CD4-positive, alpha-beta T cell treated with Interleukin-15 for 1 hour (primary cell): Measurements from ENCODE around the gene GDI1.
A peak's percentile ranks its signal among the peaks of the same experiment; 100 is the strongest.
"Not testable (repeated sequence)": the region's sequence is repeated elsewhere in the genome, so short reads cannot be mapped to it uniquely, and the experiment has no call there.

Experiments used
- DNase-seq: peaks from one replicate; pipeline ENCODE4 v3.0.0-alpha.2; 2020

GDI1 gene

GRCh38 chrX:154436983-154437752 lies at the start of gene GDI1:
Gene GDI1, plus strand, starts transcription at chrX:154437154. Its CDS starts 101 bp downstream, at chrX:154437255.
- peak; percentile 57 for DNase-seq

GRCh38 chrX:154388094-154388493 lies 48.9 kb upstream of the GDI1 start:
- DNase-seq = not testable (repeated sequence)

- not testable (repeated sequence) for DNase-seq
Observed at GRCh38 chrX:154388649-154389048, 48.3 kb upstream of the GDI1 start.

- DNase-seq = peak; percentile 43
Observed at GRCh38 chrX:154389812-154390747, 46.9 kb upstream of the GDI1 start.

- not testable (repeated sequence) for DNase-seq
Observed at GRCh38 chrX:154396363-154396762, 40.6 kb upstream of the GDI1 start.

GRCh38 chrX:154396973-154397887 lies 39.7 kb upstream of the GDI1 start:
- peak; percentile 74 for DNase-seq

GRCh38 chrX:154397888-154398667 lies 38.9 kb upstream of the GDI1 start, which contains the start of gene RPL10:
Gene RPL10, plus strand, starts transcription at chrX:154398377. Its CDS starts 143 bp downstream, at chrX:154398520.
- peak; percentile 97 for DNase-seq

GRCh38 chrX:154398668-154399526 lies 38.1 kb upstream of the GDI1 start:
- DNase-seq = peak; percentile 86

- no peak for DNase-seq
Observed at GRCh38 chrX:154399527-154400368, 37.2 kb upstream of the GDI1 start.

GRCh38 chrX:154400369-154400817 lies 36.6 kb upstream of the GDI1 start:
- not testable (repeated sequence) for DNase-seq

GRCh38 chrX:154401045-154401799 lies 35.7 kb upstream of the GDI1 start:
- no peak for DNase-seq

- no peak for DNase-seq
Observed at GRCh38 chrX:154401918-154402621, 34.9 kb upstream of the GDI1 start.

GRCh38 chrX:154402622-154403127 lies 34.3 kb upstream of the GDI1 start:
- DNase-seq = no peak

- DNase-seq = no peak
Observed at GRCh38 chrX:154403192-154403591, 33.8 kb upstream of the GDI1 start.

- DNase-seq = no peak
Observed at GRCh38 chrX:154403858-154404257, 33.1 kb upstream of the GDI1 start.

- DNase-seq = no peak
Observed at GRCh38 chrX:154404625-154405192, 32.2 kb upstream of the GDI1 start.

- DNase-seq = no peak
Observed at GRCh38 chrX:154408659-154409221, 28.2 kb upstream of the GDI1 start.
